Measurements from ENCODE around the gene KIAA1217. TPM values are rescaled to one million over a fixed set of nuclear protein-coding genes. Genes with fewer than 3 reads are reported as not detected.

Gene KIAA1217
- total RNA-seq, 2 donors from 2014 or later: 92.5 to 188 TPM

GRCh38 chr10:24360282-24361127 is 151.6 kb downstream of the KIAA1217 start:
- no peaks in the 10 kb centered on the region for H3K4me1 ChIP-seq (replicated peaks)
- H3K27ac ChIP-seq: peak overlapping the region in 1 of 2 donors; percentile 25
- DNase-seq (ENCODE audit: low spot score): peak; percentile 78
- 30% methylated on average over 12 of the region's 12 CpGs for WGBS
- H3K4me3 ChIP-seq: no peak overlapping the region
- peak; percentile 67 for TF ChIP-seq POLR2AphosphoS5 (IDR thresholded peaks at IDR 0.05)
- peak; percentile 17 to 81 (median 73) for TF ChIP-seq CTCF (IDR thresholded peaks at IDR 0.05)
- TF ChIP-seq POLR2A (IDR thresholded peaks at IDR 0.05): no peak
- H3K9me3 ChIP-seq: no peaks in the 10 kb centered on the region
- no peaks in the 10 kb centered on the region for H3K27me3 ChIP-seq (replicated peaks; ENCODE audit: insufficient read depth)
- H3K36me3 ChIP-seq: no peaks in the 10 kb centered on the region
- intact Hi-C loops (cut with DNase I): loop anchor here (2.0 to 5.0 kb wide), 2 partner anchors 153 to 366 kb away; partner anchors contain the start of gene KIAA1217

- Histone ChIP-seq H3K36me3 (no peaks in the 10 kb centered on the region), H3K27ac (no peak overlapping the region), H3K4me3 (no peak overlapping the region), H3K4me1 (replicated peaks) (no peaks in the 10 kb centered on the region), H3K9me3 (no peaks in the 10 kb centered on the region), H3K27me3 (replicated peaks; ENCODE audit: insufficient read depth) (no peaks in the 10 kb centered on the region)
- no peak for DNase-seq (ENCODE audit: low spot score)
- intact Hi-C loops (cut with DNase I): loop anchor here (5.0 kb wide), 1 partner anchor 156 kb away; the partner anchor contains the start of gene KIAA1217
- no peak for TF ChIP-seq POLR2AphosphoS5 (IDR thresholded peaks at IDR 0.05)
- no peak for TF ChIP-seq CTCF (IDR thresholded peaks at IDR 0.05)
- TF ChIP-seq POLR2A (IDR thresholded peaks at IDR 0.05): no peak
- WGBS: 86% methylated on average over 3 of the region's 3 CpGs
Measured at GRCh38 chr10:24363070-24363469, 154.1 kb downstream of the KIAA1217 start.

GRCh38 chr10:24367688-24368087 is 158.8 kb downstream of the KIAA1217 start:
- TF ChIP-seq CTCF (IDR thresholded peaks at IDR 0.05): no peak
- H3K9me3 ChIP-seq: no peaks in the 10 kb centered on the region
- intact Hi-C loops (cut with DNase I): no loop called here
- WGBS: 91% methylated on average over 1 of the region's 1 CpG
- H3K36me3 ChIP-seq: no peaks in the 10 kb centered on the region
- DNase-seq (ENCODE audit: low spot score): no peak
- H3K4me1 ChIP-seq (replicated peaks): no peaks in the 10 kb centered on the region
- H3K4me3 ChIP-seq: no peak overlapping the region
- H3K27ac ChIP-seq: no peak overlapping the region
- no peaks in the 10 kb centered on the region for H3K27me3 ChIP-seq (replicated peaks; ENCODE audit: insufficient read depth)

GRCh38 chr10:24370877-24371276 is 161.9 kb downstream of the KIAA1217 start:
- intact Hi-C loops (cut with DNase I): no loop called here
- 93% methylated on average over 4 of the region's 4 CpGs for WGBS
- Histone ChIP-seq H3K9me3 (no peaks in the 10 kb centered on the region), H3K36me3 (no peaks in the 10 kb centered on the region), H3K4me3 (no peak overlapping the region), H3K27ac (no peak overlapping the region), H3K27me3 (replicated peaks; ENCODE audit: insufficient read depth) (no peaks in the 10 kb centered on the region), H3K4me1 (replicated peaks) (no peaks in the 10 kb centered on the region)
- DNase-seq (ENCODE audit: low spot score): no peak
- TF ChIP-seq POLR2A (IDR thresholded peaks at IDR 0.05) (no peak), POLR2AphosphoS5 (IDR thresholded peaks at IDR 0.05) (no peak), CTCF (IDR thresholded peaks at IDR 0.05) (no peak)

- Histone ChIP-seq H3K27ac (no peak overlapping the region), H3K4me3 (no peak overlapping the region), H3K9me3 (no peaks in the 10 kb centered on the region), H3K36me3 (no peaks in the 10 kb centered on the region), H3K4me1 (replicated peaks) (no peaks in the 10 kb centered on the region), H3K27me3 (replicated peaks; ENCODE audit: insufficient read depth) (no peaks in the 10 kb centered on the region)
- DNase-seq (ENCODE audit: low spot score): no peak
- intact Hi-C loops (cut with DNase I): no loop called here
- TF ChIP-seq POLR2A (IDR thresholded peaks at IDR 0.05): no peak
- TF ChIP-seq CTCF (IDR thresholded peaks at IDR 0.05): no peak
- TF ChIP-seq POLR2AphosphoS5 (IDR thresholded peaks at IDR 0.05): no peak
- 50% methylated on average over 3 of the region's 3 CpGs for WGBS
Measured at GRCh38 chr10:24371396-24371795, 162.5 kb downstream of the KIAA1217 start.

Measured in prostate gland (tissue), 2 donors.